Stimulated activated CD4-positive, alpha-beta T cell treated with anti-CD3 and anti-CD28 coated beads, Interleukin-12 subunit alpha, Interleukin-12 subunit beta, amount 100 ng/mL, for 48 hours (primary cell): Measurements from ENCODE around the gene BST1.

Experiments used
- DNase-seq, 3 donors: peaks; one replicate each; pipeline ENCODE4 v3.0.0-alpha.2; 2020; ENCODE audit warnings: low read depth in 2 of 3, low spot score in 1 of 3

BST1 gene

GRCh38 chr4:15675356-15675755, 27.5 kb upstream of the BST1 start:
- no peak for DNase-seq

GRCh38 chr4:15676039-15676438, 26.8 kb upstream of the BST1 start:
- DNase-seq: no peak

DNA sequence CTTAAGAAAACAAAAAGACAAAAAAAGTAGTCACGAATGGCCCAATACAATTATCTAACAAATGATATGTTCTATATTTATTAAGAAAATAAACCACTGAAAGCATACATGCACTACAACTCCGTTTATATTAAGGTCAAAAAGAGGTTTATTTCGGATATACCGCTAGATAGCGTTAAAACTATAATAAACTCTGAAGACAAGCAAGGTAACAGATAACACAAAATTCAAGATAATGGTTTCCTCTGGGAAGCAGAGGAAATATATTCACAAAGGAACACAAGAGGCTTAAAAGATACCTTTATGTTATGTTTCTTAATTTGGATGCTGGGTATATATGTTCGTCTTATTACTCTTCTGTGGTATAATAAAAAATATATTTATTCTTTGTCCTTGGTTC, 26.0 kb upstream of the BST1 start:
- no peak for DNase-seq

GRCh38 chr4:15677507-15677988, 25.3 kb upstream of the BST1 start:
- no peak for DNase-seq

- DNase-seq: no peak
Measured at GRCh38 chr4:15681067-15681371, 21.8 kb upstream of the BST1 start.

- DNase-seq: peak; percentile 99 to 100 (median 100)
Measured at GRCh38 chr4:15681372-15682241, 21.3 kb upstream of the BST1 start, which contains the start of gene FAM200B. FAM200B (plus strand) TSS chr4:15681827; CDS start chr4:15686978, 5,151 bp downstream.

DNA sequence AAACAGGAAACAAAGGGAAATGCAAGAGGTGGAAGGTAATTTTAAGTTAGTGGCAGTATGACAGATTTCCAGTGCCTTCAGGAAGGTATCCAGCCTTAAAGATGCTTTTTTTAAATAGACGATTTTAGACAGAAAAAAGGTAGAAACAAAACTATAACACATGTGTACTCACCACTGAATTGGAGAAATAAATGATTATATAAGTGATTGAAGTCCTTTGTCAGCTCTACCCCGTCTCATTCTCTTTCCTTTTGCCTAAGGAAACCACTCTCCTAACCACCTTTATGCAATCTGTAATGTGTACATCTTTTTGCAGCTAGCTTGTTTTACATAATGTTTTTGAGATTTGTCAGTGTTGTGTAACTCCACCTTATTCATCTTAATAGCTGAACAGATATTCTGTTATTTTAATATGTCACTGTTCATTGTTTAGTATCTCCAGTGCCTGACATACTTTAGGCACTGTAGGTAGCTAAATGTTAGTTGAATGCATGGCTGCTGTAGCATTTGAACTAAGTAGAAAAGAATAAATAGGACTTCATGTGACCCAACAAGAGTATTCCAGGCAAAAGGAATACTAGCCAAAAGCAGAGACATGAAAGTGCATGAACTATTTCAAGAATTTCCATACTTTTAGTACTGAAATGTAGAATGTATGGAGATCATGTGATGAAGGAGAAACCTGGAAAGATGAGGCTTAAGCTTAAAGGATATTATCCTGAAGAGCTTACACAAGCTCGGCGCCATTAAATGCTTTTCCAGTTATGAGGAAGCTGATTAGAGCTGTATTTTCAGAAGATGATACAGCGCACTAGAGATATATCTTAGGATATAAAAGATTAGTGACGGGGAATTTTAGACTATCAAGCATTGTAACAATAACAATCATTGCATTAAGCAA, 20.4 kb upstream of the BST1 start:
- DNase-seq: no peak

DNA sequence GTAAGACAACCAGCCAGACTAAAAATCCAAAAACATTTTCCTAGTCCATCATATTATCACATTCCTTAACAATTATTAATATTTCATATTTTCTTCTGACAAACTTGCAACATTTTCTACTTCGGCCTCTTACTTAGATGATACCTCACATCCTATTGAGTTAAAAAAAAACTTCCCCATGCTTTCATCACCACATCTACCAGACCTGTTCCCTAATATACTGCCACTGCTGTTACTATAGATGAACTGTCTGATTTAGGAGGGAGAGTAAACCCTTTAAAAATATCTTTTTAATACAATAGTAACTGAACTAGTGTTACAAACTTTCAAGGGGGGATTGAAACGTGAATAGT, 19.7 kb upstream of the BST1 start:
- DNase-seq: no peak

GRCh38 chr4:15684498-15684897, 18.4 kb upstream of the BST1 start:
- DNase-seq: no peak

DNA sequence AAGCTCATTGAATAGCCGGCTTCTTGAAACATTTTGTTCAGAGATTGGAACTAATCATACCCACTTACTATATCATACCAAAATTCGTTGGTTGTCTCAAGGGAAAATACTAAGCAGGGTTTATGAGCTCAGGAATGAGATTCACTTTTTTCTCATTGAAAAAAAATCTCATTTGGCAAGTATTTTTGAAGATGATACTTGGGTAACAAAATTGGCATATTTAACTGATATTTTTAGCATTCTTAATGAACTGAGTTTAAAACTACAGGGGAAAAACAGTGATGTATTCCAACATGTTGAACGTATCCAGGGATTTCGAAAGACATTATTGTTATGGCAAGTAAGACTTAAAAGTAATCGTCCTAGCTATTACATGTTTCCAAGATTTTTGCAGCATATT, 14.8 kb upstream of the BST1 start:
- DNase-seq: no peak

GRCh38 chr4:15689540-15689939, 13.3 kb upstream of the BST1 start:
- no peak for DNase-seq

- DNase-seq: no peak
Measured at GRCh38 chr4:15690020-15690809, 12.7 kb upstream of the BST1 start.

- DNase-seq: no peak
Measured at GRCh38 chr4:15691346-15692135, 11.3 kb upstream of the BST1 start.

GRCh38 chr4:15692602-15693001, 10.3 kb upstream of the BST1 start:
- DNase-seq: no peak

GRCh38 chr4:15694431-15694830, 8.4 kb upstream of the BST1 start:
- DNase-seq: no peak

DNA sequence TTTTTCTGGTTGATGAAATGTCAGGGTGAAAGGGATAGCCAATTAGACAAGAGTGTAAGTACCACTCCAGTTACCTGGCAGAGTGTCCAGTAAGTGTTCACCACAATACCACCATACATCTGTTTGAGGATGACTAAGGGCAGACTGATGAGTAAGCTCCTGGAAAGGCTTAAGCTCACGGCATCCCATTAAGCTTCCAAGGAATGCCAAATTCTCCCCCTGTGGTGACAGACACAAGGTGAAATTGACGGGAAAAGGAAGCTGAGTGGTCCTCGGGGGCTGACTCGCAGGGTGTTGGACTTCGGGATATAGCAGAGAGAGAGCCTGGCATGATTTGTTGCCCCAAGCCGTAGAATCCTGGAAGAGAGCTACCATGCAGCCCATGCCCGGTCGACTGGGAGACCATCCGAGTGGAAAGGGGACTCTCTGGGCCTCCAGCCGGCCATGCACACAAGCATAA, 7.6 kb upstream of the BST1 start:
- DNase-seq: no peak

- no peak for DNase-seq
Measured at GRCh38 chr4:15695729-15696128, 7.1 kb upstream of the BST1 start.

GRCh38 chr4:15696866-15697265, 6.0 kb upstream of the BST1 start:
- no peak for DNase-seq

GRCh38 chr4:15703439-15703838, 574 bp downstream of the BST1 start:
- no peak for DNase-seq

DNA sequence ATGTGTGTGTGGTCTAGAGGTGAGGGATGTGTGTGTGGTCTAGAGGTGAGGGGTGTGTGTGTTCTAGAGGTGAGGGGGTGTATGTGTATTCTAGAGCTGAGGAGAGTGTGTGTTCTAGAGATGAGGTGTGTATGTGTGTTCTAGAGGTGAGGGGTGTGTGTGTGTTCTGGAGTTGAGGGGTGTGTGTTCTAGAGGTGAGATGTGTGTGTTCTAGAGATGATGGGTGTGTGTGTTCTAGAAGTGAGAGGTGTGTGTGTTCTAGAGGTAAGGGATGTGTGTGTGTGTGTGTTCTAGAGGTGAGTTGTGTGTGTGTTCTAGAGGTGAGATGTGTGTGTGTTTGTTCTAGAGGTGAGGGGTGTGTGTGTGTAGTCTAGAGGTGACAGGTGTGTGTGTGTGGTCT, 1.3 kb downstream of the BST1 start:
- DNase-seq: no peak
